ENCODE measurements around the gene ATAD3B.
"Not testable (repeated sequence)": the region's sequence is repeated elsewhere in the genome, so short reads cannot be mapped to it uniquely, and the experiment has no call there.

The ATAD3B gene

DNA sequence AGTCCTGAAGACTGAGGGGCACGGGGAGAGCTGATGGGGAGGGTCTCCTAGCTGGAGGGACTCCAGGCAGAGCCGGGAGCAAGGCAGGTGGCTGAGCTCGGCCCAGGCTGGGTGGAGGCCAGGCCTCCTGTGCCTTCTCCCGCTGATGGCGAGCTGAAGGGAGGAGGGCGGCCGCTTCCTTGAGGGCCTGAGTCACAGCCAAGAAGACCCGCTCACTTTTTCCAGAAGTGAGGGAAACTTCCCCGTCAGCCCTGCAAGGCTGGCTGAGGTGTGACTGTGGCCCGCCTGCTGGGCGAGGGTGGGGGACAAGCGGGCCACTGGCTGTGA is 37.8 kb upstream of the ATAD3B start:
- DNase-seq (ENCODE audit: low read depth in 3 of 3) = peak; percentile 23 to 32 (median 24)

DNA sequence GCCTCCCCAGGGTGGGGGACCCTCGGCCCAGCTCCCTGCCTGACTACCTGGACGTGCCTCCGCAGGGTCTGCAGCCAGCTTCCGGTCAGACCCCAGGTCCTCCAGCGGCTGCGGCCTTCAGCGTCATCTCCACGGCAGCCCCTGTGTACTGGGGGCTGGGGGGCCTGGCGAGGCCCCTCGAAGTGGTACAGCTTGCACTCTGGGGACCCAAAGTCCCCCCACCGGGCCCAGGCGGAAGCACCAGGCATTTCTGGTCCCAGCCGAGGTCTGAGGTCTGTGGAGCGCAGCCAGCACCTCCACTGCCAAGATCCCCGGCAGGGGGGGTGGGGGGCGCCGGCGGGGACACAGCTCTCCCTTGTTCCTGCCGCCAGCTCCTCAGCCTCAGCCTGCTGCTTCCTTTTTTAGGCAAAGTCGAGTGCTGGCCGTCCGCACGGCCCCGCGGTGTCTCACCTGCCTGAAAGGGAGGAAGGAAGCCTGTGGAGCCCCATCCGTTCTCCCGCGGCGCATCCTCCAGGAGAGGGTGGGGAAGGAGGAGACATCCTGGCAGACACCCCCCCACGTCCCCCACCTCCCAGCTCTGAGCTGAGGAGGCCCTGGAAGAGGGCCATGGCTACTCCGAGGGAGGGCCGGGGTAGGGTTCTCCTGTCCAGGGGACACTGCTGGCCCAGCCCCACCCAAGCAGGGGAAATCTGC is 37.3 kb upstream of the ATAD3B start:
- no peak for DNase-seq (ENCODE audit: low read depth in 3 of 3)

DNA sequence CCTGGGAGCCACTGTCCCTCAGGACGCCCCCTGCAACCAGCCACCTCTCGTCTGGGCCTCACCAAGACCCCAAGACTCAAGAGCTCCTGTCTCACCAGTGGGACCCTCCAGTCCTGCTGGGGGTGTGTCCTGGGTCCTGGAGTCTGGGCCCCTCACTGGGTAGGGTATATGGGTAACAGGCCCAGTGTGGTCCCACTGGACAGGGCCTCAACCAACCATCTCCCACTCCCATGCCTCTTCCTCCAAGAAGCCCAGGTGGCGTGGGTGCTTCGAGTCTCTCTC is 36.8 kb upstream of the ATAD3B start:
- no peak for DNase-seq (ENCODE audit: low read depth in 3 of 3)

DNA sequence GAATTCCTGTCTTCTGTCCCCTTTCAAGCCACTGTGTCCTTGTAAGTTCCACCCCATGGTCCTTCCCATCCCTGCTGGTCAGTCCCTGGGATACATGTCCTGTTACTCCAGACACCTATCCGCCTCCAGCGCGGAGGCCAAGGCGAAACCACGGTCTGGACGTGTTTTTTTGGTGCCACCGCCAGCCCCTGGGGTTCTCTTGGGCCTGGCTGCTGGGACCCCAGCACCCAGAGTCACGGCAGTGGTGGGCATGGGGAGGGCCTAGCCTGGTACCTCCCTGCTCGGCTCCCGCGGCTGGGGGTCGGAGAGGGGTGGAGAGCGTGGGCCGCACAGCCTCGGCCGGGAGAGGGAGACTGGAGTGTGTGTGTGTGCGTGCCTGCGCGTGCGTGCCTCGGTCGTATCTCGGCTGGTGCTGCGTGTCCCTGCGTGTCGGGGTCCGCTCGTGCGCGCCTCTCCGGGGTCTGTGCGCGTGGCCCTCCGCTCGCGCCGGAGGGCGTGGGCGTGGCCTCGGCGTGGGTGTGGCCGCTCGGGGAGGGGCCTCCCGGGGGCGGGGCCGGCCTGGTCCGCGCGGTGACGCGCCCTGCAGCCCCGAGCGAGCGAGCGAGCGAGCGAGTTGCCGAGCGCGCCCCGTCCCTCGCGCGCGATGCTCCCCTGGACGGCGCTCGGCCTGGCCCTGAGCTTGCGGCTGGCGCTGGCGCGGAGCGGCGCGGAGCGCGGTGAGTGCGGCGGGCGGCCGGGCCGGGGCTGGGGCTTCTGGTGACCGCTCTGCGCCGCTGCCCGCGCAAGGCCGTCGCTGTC is 36.3 kb upstream of the ATAD3B start, which contains the start of gene VWA1:
TSS of gene VWA1 (plus strand) at position 585 of the 798 bp plus-strand sequence. CDS start at position 644, 59 bp downstream.
- DNase-seq (ENCODE audit: low read depth in 3 of 3) = peak; percentile 30 to 56 (median 43)

DNA sequence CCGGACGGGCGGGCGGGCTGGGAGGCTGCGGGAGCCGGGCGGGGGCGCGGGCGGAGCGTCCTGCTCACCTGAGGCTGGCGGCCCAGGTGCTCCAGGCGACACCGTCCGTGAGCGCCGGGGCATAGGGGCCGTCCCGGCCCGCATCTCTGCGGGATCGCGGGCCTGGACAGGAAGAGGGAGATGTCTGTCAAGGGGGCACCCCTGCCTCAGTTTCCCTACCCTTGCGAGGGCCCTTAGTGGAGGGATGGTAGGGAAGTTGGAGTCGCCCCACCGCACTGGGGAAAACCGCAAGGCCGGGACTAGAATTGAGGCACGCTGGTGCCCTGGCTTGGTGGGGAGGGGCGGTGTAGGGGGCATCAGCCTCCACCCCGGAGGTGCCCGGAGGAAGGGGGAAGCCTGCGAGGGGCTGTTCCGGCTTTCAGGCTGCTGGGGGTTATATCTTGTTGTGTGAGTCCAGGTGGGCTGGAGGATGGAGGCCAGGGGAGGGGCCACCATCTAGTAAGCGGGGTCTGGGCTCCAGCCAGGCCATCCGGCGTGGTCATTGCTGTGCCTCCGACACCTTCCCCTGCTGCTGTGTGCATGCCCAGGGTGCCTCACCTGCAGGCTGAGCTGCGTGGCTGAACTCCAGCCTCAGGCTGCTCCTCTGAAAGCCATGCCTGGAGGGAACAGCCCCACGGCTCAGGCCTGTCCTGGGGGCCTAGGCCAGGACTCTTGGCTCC is 35.5 kb upstream of the ATAD3B start:
- no peak for DNase-seq (ENCODE audit: low read depth in 3 of 3)

DNA sequence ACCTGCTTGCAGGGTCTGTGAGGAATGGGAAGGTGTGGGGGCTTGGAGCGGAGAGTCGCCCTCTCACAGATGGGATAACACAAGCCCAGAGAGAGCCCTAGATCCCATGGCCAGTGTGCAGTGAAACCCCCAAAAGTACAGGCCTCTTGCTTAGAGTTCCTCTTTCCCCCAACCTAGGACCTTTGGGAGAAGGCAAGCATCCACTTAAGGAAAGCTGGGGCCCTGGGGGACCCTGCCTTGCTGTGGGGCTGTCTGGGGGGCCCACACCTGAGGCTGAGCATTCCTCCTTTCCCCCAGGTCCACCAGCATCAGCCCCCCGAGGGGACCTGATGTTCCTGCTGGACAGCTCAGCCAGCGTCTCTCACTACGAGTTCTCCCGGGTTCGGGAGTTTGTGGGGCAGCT is 34.9 kb upstream of the ATAD3B start:
- DNase-seq (ENCODE audit: low read depth in 3 of 3) = no peak

DNA sequence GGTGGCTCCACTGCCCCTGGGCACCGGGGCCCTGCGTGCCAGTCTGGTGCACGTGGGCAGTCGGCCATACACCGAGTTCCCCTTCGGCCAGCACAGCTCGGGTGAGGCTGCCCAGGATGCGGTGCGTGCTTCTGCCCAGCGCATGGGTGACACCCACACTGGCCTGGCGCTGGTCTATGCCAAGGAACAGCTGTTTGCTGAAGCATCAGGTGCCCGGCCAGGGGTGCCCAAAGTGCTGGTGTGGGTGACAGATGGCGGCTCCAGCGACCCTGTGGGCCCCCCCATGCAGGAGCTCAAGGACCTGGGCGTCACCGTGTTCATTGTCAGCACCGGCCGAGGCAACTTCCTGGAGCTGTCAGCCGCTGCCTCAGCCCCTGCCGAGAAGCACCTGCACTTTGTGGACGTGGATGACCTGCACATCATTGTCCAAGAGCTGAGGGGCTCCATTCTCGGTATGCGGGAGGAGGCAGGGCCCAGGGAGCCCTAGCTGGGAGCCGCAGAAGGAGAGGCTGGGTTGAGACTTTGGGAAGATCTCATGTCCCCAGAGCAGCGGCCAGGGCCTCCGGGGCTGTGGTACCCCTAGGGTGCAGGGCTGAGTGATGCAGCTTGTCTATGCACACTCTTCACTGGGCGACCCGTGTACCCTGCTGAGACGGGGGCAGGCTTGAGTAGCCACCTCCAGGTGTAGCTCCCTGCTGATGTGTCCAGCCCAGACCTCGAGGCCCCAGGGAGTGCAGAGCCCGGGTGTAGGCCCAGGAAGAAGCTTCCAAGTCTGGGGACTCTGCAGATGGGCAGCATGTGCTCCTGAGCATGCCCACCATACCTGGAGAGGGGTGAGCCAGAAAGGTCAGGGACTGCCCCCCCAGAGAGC is 34.3 kb upstream of the ATAD3B start:
- no peak for DNase-seq (ENCODE audit: low read depth in 3 of 3)

DNA sequence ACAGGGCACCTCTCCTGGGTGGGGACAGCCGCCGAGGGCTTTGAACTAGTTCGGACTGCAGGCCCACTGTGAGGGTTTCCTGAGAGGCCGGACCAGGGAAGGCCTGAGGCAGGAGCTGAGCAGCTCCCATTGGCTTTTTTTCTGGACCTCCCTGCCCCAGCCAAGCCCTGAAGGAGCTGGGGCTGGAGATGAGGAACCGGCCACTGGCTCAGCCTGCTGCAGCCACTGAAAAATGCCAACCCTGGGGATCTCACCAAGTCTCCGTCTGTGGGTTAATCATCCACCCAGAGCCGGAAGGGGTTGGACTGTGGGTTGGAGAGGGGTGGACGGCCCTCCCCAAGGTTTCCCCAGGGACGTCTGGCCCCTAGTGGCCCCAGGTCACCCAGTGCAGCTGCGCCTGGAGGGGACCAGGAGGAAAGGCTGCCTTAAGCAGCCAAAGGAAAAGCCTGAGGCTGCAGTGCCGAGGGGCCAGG is 33.6 kb upstream of the ATAD3B start:
- no peak for DNase-seq (ENCODE audit: low read depth in 3 of 3)

DNA sequence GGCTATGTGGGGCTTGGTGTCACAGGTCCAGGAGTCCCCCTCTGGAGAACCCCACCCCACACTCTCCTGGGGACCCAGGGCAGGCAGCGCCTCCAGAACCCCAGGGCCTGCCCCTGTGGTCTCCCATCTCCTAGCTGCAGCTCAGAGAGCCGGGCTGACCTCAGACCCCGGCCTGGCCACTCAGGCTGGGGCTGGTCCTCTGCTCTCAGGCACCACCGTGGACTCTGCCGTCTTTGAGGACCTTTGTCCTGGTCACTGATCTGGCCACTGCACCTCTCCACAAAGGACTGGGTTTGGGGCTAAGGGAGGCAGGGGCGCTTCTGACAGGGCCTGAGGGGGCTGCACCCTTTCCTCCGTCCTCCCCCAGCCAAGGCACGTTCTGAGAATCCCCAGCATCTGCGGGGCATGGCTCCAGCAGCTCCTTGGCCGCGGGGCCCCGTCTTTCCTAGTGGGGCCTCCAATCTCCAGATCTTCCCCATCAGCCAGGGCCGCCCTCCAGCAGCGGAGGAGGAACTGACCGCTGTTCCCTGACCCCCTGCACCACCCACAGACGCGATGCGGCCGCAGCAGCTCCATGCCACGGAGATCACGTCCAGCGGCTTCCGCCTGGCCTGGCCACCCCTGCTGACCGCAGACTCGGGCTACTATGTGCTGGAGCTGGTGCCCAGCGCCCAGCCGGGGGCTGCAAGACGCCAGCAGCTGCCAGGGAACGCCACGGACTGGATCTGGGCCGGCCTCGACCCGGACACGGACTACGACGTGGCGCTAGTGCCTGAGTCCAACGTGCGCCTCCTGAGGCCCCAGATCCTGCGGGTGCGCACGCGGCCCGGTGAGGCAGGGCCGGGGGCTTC is 32.8 kb upstream of the ATAD3B start:
- no peak for DNase-seq (ENCODE audit: low read depth in 3 of 3)

DNA sequence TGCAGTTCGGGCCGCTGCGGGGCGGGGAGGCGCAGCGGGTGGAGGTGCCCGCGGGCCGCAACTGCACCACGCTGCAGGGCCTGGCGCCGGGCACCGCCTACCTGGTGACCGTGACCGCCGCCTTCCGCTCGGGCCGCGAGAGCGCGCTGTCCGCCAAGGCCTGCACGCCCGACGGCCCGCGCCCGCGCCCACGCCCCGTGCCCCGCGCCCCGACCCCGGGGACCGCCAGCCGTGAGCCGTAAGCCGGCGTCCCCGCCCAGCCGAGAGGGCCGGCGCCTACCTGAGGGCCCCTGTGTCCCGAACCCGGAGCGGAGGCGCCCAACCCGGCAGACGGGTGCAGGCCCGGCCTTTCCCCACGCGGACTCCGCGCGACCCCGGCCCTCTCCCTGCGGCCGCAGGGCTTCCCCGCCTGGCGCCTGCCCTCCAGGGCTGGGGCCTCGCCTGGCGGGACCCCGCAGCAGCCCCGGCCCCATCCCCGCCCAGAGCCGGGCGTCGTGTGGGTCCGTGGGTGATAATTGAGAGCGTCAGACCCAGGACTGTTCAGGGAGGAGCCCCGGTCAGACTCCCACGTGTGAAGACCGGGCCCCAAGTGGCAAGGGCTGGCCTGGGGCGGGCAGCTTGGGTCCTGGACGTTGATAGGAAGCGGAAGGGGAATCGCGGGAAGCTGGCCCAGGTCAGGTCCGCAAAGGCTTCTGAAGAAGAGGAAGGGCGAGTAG is 31.9 kb upstream of the ATAD3B start:
- no peak for DNase-seq (ENCODE audit: low read depth in 3 of 3)

DNA sequence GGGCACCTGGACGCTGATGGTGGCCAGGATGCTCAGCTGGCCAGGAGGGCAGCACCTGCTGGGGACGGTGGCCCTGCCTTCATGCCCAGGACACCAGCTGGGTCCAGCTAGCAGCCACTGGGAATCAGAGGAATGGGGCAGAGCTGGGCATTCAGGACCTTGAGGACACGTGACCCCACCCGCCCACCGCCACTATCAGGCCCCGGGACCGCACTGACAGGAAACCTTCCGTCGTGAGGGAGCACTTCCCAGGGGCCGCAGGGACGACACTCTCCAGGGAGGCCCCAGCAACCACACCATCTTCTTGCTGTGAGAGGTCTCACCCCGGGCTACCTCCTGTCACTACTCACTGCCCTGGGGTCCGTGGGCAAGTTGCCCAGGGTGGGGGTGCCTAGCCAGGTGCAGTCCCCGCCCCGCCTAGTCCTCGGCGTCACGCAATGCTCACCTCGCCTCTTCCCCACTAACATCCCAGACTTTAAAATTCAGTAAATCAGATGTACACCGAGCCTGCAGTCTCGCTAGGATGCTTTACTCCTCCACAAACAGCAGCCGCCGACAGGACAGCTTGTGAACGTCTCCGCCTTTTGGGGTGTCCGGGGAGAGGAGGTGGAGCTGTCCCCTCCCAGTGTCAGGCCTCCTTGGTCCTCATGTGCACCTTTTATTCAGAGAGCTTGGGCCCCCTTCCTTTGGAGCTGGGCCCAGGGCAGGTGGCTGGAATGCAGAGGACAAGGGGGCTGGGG is 31.1 kb upstream of the ATAD3B start:
- no peak for DNase-seq (ENCODE audit: low read depth in 3 of 3)

DNA sequence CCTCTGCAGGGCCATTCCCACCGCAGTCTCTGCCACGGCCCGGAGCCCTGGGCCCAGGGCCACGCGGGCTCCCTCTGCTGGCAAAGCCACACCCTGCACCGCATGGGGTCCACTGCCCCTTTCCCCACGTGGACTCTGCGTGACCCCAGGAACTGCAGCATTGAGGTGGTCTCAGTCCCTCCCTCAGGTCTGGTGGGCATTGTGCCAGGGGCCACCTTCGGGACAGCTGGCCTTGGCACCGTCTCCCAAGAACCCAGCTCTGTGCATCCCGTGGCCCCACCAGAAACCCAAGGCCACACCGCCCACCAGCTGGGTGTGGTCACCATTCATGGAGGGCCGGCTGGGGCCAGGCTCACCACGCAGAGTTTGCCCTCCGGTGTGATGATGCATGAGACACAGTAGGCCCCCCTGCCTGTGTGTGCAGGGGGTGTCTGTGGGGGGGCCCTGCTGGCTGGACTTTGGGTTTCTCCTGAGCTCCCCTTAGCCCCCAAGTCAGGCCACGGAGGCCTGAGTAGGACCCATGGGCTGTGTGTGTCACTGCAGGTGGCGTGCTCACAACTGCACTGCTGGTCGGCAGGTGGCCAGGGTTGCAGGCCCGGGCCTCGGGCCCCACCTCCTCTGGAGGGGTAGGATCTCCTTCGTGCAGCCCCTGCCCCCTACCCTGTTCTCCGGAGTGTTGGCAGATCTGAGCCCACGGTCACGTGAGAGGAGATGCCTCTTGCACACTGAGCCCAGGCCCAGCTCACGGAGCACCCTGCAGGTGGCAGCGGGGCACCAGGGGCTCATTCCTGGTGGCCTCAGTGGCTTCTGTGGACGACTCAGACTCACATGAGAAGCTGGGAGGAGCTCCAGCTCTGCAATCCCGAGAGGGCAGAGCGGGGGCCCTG is 30.3 kb upstream of the ATAD3B start:
- peak; percentile 25 to 37 (median 37) for DNase-seq (ENCODE audit: low read depth in 3 of 3)

DNA sequence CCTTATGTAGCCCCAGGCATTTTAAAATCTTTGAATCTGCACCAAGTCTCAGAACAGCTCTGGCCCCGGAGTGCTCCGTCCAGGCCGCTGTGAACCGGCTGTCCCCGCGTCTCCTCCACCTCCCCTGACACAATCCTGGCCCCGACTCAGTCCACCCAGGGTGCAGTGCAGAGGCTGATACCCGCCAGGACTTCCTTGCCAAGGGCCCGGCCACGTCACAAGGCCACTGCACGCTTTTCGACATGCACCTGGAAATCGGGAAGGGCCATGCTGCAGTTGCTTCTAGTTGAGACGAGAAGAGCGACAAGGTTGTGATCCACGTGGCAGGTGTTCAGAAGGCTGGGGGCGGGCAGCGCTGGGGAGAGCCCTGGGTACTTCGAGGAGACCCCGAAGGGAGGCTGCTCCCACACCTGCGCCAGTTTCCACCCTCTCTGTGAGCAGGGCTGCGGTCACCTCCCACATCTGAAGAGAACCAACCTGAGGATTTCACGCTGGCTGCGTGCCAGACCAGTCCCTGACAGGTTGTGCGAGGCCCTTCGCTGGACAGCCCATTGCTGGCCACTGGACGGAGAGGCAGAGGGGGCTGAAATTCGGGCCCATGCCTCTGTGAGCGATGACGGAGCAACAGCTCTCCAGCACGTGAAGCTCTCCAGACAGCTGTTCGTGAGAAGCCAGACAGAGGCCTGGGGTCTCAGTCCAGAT is 29.3 kb upstream of the ATAD3B start:
- no peak for DNase-seq (ENCODE audit: low read depth in 3 of 3)

DNA sequence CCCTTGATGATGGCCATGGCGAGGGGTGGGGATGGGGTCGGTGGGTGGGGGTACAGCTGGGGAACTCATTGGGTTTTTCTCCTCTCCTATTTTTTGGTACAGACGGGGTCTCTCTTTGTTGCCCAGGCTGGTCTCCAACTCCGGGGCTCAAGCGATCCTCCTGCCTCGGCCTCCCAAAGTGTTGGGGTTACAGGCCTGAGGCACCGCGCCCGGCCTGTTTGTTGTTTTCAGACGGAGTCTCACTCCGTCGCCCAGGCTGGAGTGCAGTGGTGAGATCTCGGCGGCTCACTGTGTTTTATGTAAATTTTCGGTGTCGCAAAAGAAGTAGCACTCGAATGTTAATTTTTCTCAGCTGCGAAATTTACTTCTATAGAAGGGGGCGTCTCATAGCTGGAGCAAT is 24.9 kb upstream of the ATAD3B start:
- not testable (repeated sequence) for DNase-seq (ENCODE audit: low read depth in 3 of 3)

DNA sequence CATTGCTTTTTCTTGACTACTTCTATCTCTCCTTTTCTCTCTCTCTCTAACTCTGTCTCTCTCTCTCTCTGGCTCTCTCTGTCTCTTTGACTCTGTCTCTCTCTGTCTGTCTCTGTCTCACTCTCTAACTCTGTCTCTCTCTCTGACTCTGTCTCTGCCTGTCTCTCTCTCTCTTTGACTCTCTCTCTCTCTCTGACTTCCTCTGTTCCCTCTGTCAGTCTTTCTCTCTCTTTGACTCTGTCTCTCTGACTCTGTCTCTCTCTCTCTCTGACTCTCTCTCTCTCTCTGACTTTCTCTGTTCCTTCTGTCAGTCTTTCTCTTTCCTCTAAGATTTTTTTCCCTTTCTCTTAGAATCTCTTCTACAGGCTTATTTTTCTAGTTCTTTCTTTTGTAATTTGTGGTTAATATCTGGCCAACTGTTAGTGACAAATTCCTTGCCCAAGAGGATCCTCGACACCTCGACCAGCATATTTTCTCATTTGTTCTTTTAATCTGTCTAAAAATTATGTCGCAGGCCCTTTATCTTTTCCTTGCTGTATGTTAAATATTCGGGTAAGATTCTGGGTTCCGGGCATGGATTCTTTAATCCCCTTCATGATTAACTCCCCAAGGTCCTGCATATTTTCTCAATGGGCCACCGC is 22.3 kb upstream of the ATAD3B start, which contains the start of gene ATAD3C:
TSS of gene ATAD3C (plus strand) at position 591 of the 641 bp plus-strand sequence. CDS start 995 bp downstream, outside the sequence.
- no peak for DNase-seq (ENCODE audit: low read depth in 3 of 3)

DNA sequence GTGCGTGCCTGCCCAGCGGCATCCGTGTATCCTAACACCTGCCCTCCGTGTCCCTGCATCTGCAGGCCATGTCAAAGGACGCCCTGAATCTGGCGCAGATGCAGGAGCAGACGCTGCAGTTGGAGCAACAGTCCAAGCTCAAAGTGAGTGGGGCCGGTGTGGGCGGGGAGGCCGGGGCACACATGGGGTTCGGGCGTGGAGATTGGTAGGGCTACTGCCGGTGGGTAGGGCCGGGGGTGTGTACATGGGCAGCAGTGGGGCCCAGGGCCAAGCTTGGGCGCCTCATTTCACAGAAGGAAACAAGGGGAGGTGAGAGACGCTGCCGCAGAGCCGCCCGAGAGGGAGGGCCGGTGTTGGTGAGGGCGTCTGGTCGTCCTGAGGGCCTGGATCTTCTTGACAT is 20.9 kb upstream of the ATAD3B start:
- DNase-seq (ENCODE audit: low read depth in 3 of 3) = not testable (repeated sequence)

DNA sequence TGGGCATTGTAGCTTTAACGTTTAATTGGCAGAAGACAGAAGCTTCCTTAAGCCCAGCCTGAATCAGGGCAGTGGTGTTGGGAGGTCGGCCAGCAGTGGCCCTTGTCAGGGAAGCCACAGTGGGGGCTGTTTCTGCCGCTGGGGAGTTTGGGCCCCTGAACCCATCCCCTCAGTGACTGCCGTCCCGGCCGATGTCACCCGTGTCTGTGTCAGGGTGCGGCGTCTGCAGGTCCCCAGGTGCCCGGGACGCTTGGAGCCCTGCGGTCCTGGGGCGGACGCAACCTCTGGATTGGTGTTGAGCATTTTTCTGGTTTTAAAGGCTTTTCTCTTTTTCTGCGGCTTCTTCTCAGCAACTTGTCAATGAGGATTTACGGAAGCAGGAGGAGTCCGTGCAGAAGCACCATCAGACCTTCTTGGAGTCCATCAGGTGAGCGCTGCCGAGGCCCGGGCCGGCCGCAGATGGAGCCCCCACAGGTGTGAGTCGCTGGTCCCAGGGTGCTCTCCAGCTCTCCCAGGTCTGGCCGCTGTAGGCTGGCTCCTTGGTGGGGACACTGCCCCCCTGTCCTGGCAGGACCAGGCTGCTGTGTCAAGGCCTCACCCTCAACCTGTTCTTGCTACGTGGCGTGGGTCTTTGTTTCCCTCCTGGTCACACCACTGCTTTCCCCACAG is 19.7 kb upstream of the ATAD3B start:
- no peak for DNase-seq (ENCODE audit: low read depth in 3 of 3)

Measured in stimulated activated CD4-positive, alpha-beta T cell treated with anti-CD3 and anti-CD28 coated beads, TNF-alpha, amount 100 ng/mL, for 4 hours (primary cell).